HG03060 (cell line): ENCODE measurements around the gene IPO7.
A peak's percentile ranks its signal among the peaks of the same experiment; 100 is the strongest.
"Not testable (repeated sequence)": the region's sequence is repeated elsewhere in the genome, so short reads cannot be mapped to it uniquely, and the experiment has no call there.

Experiments
- ATAC-seq: cut with Tn5 transposase; IDR thresholded peaks from one replicate; pipeline ENCODE4 v1.9.1; 2021; ENCODE audit warnings: low read depth, moderate number of reproducible peaks; ENCODE audit not compliant: unreplicated experiment

Gene IPO7

GRCh38 chr11:9397746-9398680 is 13.6 kb downstream of the IPO7 start:
- ATAC-seq: no peak

GRCh38 chr11:9399466-9399865 is 15.0 kb downstream of the IPO7 start:
- no peak for ATAC-seq

DNA sequence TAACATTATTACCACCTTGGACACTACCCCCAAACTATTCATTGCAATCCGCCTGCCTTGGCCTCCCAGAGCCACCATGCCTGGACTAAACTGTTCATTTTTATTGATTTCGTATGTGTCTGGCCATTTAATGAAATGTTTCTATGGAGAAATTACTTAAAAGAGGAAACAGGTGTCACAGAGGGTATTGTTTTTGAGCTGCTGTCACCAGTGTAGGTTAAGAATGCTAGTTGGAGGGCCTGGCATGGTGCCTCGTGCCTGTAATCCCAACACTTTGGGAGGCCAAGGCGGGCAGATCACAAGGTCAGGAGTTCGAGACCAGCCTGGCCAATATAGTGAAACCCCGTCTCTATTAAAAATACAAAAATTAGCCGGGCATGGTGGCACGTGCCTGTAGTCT is 17.4 kb downstream of the IPO7 start:
- not testable (repeated sequence) for ATAC-seq

DNA sequence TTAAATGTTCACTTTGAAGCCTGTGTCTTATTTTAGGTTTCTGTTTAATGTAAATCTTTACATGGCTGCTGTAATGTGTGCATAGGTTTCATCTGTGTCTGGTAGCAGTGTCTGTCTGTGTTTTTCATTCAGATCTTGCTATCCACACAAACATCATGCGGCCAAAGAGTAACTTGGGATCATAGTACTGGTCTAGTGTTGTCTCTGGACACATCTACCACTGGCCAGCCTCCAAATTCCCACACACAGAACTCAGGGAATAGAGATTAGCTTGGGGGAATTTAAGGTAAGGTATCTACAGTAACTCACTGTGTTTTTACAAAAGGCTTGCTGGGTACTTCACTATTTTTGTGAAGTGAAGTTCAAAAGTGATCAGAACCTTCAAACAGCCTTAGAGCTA is 44.3 kb downstream of the IPO7 start:
- ATAC-seq: no peak

DNA sequence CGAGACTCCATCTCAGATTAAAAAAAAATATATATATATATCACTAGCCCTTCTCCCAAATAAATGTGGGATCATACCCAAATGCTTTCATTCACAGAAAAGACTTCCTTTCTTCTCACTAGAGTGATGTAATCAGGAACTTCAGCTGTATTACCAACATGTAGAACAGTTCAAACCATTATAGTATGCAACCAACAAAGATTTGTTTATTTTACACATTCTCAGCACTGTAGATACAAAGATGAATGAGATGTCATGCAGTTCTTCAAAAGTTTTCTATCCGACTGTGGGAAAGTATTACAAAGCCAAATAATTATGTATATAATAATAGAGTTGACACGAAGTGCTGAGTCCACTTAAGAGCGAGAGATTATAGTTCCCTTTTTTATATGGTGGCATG is 54.2 kb downstream of the IPO7 start:
- no peak for ATAC-seq

- ATAC-seq: no peak
These were observed 61.8 kb downstream of the IPO7 start for GRCh38 chr11:9446230-9446629.

- ATAC-seq: no peak
These were observed 64.3 kb downstream of the IPO7 start for GRCh38 chr11:9448576-9449352.

- not testable (repeated sequence) for ATAC-seq
These were observed 67.6 kb downstream of the IPO7 start for GRCh38 chr11:9452023-9452422.

DNA sequence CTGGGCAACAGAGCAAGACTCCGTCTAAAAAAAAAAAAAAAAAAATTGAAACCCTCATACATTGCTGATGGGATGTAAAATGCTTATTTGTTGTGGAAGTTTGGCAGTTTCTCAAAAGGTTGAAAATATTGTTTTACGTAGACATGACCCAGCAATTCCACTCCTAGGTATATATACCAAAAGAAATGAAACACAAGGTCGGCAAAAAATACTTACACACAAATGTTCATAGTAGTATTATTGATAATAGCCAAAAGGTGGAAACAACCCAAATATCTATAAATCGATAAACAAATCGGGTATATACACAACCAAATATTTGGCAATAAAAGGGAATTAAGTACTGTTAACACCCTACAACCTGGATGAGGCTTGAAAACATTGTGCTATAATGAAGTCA is 71.3 kb downstream of the IPO7 start:
- no peak for ATAC-seq

DNA sequence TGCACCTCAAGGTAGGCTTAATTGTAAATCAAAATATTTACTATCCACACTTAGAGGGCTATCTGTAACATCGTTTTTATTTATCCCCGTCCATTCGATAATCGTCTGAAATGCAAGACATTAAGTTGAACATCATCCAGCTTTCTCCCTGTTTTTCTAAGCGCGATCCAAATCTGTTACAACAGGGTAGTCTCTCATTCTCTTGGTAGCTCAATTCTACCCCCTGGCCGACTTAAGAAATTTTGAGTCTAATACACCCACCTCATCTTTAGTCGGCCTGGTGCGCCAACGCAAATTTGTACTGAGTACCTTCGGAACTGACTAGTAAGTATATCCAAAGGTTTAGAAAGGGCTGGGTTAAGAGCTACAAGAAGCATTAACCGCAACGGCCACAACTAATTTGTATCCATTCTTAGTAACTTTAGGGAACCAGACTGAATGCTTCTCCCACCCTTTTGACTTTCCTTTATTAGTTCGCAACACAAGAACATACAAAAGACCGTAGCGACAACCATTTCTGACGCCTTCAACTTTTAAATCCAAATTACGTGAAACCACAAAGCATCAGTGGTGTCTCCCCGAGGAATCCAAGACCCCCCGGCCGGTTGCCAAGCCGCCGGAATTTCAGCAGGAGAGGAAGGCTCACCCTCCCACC is 75.3 kb downstream of the IPO7 start:
- no peak for ATAC-seq

DNA sequence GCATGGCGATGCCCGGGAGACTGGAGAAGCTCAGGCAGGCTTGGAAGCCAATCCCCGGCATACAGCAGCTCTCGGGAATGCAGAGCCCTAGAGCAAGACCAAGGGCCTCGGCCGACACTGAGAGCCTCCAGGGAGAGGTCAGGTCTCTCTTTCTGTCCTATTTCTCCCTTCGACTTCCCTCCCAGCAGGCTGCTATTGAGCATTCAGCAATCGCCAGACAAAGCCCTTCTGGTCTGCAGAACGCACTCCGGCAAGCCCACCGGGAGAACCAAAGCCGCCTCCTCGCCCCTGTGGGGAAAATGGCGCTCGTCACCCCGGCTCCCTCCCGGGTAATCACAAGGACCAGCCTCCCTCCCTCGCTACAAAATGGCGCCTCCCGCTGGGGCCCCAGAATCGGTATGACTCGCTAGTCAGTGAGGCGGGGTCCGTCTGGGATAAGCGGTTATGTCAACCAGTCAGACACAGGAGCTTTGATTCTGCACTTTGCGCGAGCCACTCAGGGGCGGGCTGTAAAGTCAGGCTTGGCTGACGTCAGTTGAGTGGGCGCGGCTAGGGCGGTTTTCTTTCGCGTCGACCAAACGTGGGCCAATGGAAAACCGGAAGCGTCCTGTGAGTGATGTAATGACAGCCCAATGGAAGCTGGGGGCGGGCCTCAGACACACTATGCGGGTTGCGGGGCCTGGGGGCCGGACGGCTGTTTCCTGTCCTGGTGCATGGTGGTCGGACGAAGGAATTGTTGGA is 76.0 kb downstream of the IPO7 start, which contains the start of gene ZNF143:
Gene ZNF143 (plus strand): TSS at position 691 of the 741 bp plus-strand sequence. CDS start 10,297 bp downstream, outside the sequence.
- peak; percentile 85 for ATAC-seq

DNA sequence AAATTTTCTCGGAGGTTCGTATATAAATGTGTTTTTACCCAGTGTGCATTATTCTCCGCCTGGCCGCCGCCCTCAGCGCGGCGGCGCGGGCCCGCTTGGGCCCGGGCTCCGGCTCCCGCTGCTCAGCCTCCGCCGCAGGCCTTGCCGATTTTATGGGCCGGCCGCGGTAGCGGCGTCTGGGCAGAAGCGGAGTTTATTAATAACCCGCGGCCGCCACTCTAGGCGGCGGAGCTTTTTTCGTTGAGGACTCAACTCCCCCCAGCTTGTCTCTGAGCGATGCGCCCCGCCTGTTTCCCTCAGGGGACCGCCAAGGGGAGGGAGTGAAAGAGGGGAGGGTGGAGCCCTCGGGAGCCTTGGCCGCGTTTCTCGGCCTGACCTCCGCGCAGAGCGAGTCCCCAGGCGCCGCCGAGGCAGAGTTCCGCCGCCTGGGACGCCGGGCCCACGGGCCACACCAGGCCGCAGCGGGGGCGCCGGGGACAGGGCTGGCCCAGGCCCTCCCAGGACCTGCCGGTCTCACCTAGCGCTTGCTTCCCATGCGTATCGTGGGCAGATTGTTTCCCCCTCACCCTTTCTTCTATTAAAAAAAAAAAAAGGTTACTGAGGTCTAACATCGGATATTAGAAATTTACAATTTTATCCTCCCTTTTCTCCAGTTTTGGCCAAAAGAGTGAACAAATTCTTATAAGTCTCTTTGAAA is 76.8 kb downstream of the IPO7 start:
- ATAC-seq: peak; percentile 31

GRCh38 chr11:9461760-9462134 is 77.3 kb downstream of the IPO7 start:
- no peak for ATAC-seq

DNA sequence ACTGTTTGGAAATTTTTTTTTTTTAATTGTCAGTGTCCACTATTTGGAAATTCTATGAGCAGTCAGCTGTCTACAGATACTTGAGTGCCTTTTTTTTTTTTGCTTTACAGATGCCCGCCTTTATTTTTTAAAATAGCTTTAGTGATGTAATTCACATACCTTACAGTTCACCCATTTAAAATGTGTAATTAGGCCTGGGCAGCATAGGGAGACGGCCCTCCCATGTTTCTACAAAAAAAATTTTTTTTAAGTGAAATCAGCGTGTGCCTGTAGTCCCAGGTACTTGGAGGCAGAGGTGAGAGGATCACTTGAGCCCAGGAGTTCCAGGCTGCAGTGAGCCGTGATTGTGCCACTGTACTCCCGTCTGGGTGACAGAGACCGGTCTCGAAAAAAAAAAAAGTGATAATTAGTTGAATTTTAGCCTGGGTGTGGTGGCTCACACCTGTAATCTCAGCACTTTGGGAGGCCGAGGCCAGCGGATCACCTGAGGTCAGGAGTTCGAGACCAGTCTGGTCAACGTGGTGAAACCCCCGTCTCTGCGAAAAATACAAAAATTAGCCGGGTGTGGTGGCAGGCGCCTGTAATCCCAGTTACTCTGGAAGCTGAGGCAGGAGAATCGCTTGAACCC is 77.8 kb downstream of the IPO7 start:
- no peak for ATAC-seq

DNA sequence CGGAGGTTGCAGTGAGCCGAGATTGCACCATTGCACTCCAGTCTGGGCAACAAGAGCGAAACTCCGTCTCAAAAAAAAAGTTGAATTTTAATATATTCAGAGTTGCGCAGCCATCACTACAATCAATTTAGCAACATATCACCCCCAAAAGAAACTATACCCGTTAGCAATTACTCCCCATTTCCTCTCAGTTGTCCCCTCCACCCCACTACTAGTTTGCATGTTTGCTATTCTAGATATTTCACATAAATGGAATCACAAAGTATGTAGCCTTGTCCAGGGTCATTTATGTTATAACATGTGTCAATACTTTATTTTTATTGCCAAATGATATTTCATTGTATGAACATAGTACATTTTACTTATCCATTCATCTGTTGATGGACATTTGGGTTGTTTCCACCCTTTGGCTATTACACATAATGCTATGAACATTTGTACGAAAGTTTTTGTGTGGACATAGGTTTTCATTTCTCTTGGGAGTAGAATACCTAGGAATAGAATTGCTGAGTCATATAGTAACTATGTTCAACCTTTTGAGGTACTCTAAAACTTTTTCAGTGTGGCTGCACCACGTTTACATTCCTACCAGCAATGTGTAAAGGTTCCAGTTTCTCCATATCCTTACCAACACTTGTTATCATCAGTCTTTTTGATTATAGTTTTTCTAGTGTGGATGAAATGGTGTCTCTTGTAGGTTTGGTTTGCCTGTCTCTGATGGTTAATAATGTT is 78.5 kb downstream of the IPO7 start:
- no peak for ATAC-seq

- no peak for ATAC-seq
These were observed 86.3 kb downstream of the IPO7 start for GRCh38 chr11:9470765-9471164.

DNA sequence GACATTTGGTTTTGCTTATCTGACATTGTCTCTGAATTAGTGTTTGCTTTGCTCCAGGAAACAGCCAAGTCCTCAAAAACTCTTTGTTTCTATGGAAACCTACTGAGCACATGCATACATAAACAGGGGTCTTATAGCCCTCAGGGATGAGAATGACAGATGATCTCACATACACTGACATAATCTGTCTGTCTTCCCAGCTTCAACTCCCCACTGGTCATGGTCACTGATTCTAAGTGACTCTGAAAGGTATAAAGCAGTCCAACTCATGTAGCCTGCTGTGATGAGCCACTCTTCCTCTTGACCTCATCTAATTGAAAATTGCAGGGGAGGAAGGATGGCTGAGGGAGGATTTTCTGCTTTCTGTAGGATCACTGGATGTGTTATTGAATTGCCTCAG is 89.0 kb downstream of the IPO7 start:
- no peak for ATAC-seq

- ATAC-seq: no peak
These were observed 95.4 kb downstream of the IPO7 start for GRCh38 chr11:9479899-9480298.
